ENCODE results near the gene HYPK. TPM values are rescaled to one million over a fixed set of nuclear protein-coding genes. Genes with fewer than 3 reads are reported as not detected.

The HYPK gene
- total RNA-seq, 4 donors from 2014 or later: 12.9 to 27.0 (median 19.8) TPM

- H3K36me3 ChIP-seq: peaks cover 16% of the 10 kb centered on the region
Observed at GRCh38 chr15:43851251-43851650, 50.9 kb downstream of the HYPK start.

GRCh38 chr15:43852607-43853006 is 52.2 kb downstream of the HYPK start:
- DNase-seq (ENCODE audit: low spot score in 2 of 2): no peak
- 97% methylated on average over 4 of the region's 4 CpGs for WGBS
- no peaks in the 10 kb centered on the region for H3K4me1 ChIP-seq
- H3K27me3 ChIP-seq: no peaks in the 10 kb centered on the region
- no peak for TF ChIP-seq EP300 (IDR thresholded peaks at IDR 0.05)
- no peak for TF ChIP-seq POLR2A (IDR thresholded peaks at IDR 0.05)
- TF ChIP-seq POLR2AphosphoS5 (IDR thresholded peaks at IDR 0.05): no peak
- no peak for TF ChIP-seq CTCF (IDR thresholded peaks at IDR 0.05)
- H3K9me3 ChIP-seq: no peaks in the 10 kb centered on the region
- no peak overlapping the region for H3K27ac ChIP-seq
- peaks cover 19% of the 10 kb centered on the region for H3K36me3 ChIP-seq
- no peak overlapping the region for H3K4me3 ChIP-seq

More at GRCh38 chr15:43851251-43851650, 50.9 kb downstream of the HYPK start:
- Histone ChIP-seq H3K27ac (no peak overlapping the region), H3K27me3 (no peaks in the 10 kb centered on the region), H3K4me3 (no peak overlapping the region), H3K4me1 (no peaks in the 10 kb centered on the region), H3K9me3 (no peaks in the 10 kb centered on the region)
- no peak for DNase-seq (ENCODE audit: low spot score in 2 of 2)
- 96% methylated on average over 3 of the region's 3 CpGs for WGBS
- TF ChIP-seq POLR2AphosphoS5 (IDR thresholded peaks at IDR 0.05) (no peak), EP300 (IDR thresholded peaks at IDR 0.05) (no peak), POLR2A (IDR thresholded peaks at IDR 0.05) (no peak), CTCF (IDR thresholded peaks at IDR 0.05) (no peak)

Other genes with a start within 250 kb of the HYPK start
- gene PPIP5K1, start 210.4 kb upstream of the HYPK start, total RNA-seq: 10 to 100 TPM; 23.8 to 63.6 (median 32.6) TPM
- gene CKMT1B, start 206.6 kb upstream of the HYPK start, total RNA-seq: 10 to 100 TPM; 44.9 to 74.1 (median 48.5) TPM
- gene STRC, start 181.8 kb upstream of the HYPK start, total RNA-seq: 1 to 10 TPM in 1 of 4 donors, under 1 TPM in 3; 0.49 to 7.9 (median 0.68) TPM
- 1 to 10 TPM; 1.8 to 6.5 (median 3.2) TPM for gene CATSPER2, start 151.8 kb upstream of the HYPK start, total RNA-seq
- 10 to 100 TPM; 33.5 to 77.6 (median 53.0) TPM for gene CKMT1A, start 106.7 kb upstream of the HYPK start, total RNA-seq
- gene PDIA3, start 54.2 kb upstream of the HYPK start, total RNA-seq: 100 to 1,000 TPM in 2 of 4 donors, 10 to 100 TPM in 2; 57.1 to 157 (median 100.0) TPM
- gene ELL3, start 23.6 kb upstream of the HYPK start, total RNA-seq: 100 to 1,000 TPM in 1 of 4 donors, 10 to 100 TPM in 3; 50.7 to 100 (median 65.9) TPM
- gene SERF2, start 8.3 kb upstream of the HYPK start, total RNA-seq: 100 to 1,000 TPM; 352 to 813 (median 687) TPM
- gene SERINC4, start 379 bp upstream of the HYPK start, total RNA-seq: under 1 TPM in 1 of 4 donors, not detected in 3; 0.62 TPM
- 10 to 100 TPM; 12.8 to 17.7 (median 15.4) TPM for gene MFAP1, start 24.1 kb downstream of the HYPK start, total RNA-seq
- gene WDR76, start 26.4 kb downstream of the HYPK start, total RNA-seq: 1 to 10 TPM; 5.2 to 7.8 (median 5.8) TPM

All from suprapubic skin (tissue), 4 donors.